ENCODE measurements around the gene VGLL1.
A peak's percentile ranks its signal among the peaks of the same experiment; 100 is the strongest.

VGLL1 gene

DNA sequence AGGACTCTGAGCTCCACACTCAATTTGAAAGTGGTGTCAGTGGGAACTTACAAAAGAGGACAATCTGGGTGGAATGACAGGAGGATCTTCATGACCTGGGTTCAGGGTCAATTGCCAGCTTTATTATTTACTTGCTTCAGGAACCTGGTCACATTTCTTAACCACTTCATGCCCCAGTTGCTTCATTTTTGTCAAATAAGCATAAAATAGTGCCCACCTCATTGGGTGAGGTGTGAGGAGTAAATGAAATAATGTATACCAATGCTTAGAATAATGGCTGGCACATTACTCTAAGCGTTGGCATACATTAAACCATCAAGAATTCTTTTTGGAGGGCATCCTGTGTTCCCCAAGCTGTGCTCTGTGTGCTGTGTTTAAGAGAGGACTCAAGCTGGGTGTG, 19.4 kb downstream of the VGLL1 start:
- no peak for DNase-seq (ENCODE audit: low read depth in 2 of 2)

GRCh38 chrX:136555694-136556093, 23.7 kb downstream of the VGLL1 start:
- no peak for DNase-seq (ENCODE audit: low read depth in 2 of 2)

DNA sequence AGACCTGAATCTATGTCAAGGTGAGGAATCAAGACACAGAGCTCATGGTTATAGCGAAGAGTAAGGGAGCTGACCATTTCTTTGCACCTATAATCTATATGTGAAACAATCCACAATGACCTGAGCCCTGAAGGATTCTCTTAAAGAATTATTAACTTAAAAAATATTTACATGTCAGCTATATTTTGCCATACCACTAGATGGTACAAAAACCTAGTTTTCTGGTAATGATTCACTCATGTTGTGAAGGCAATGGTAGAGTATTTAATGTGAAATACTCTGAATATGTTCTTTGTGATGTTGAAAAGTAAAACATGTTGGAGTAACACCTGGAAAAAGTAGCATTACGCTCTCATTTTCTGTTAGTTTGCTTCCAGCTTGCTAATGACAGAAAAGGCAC, 40.0 kb downstream of the VGLL1 start:
- DNase-seq (ENCODE audit: low read depth in 2 of 2), result no peak

GRCh38 chrX:136574548-136574947, 42.5 kb downstream of the VGLL1 start:
- no peak for DNase-seq (ENCODE audit: low read depth in 2 of 2)

GRCh38 chrX:136577552-136577951, 45.5 kb downstream of the VGLL1 start:
- peak; percentile 10 to 34 for DNase-seq (ENCODE audit: low read depth in 2 of 2)

DNA sequence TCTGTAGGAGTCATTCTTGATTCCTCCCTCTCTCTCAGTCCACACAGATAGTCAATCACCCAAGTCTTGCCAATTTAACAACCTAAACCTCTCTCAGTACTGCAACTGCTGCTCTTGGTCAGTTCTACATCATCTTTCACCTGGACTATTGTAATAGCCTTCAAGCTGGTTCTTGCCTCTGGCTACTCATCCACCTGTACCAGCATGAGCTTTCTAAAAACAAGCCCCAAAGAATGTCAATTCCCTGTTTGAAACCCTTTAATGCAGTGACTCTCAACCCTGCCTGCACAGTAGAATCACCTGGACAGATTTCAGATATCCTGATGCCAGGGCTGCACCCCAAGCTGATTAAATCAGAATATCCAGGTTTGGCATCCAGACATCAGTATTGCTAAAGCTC, 48.3 kb downstream of the VGLL1 start:
- DNase-seq (ENCODE audit: low read depth in 2 of 2), result no peak

DNA sequence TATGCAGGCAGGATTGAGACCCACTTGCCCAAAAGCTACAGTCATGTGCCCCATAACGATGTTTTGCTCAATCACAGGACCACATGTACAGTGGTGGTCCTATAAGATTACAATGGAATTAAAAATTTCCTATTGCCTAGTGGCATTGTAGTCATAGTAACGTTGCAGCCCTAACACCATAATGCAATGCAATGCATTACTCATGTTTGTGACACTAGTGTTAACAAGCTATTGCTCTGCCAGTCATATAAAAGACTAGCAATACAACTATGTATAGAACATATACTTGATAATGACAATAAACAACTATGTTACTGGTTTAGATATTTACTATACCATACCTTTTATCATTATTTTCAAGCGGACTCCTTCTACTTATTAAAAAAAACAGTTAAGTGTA, 50.6 kb downstream of the VGLL1 start:
- DNase-seq (ENCODE audit: low read depth in 2 of 2), result no peak

GRCh38 chrX:136584545-136584944, 52.5 kb downstream of the VGLL1 start:
- DNase-seq (ENCODE audit: low read depth in 2 of 2), result no peak

- no peak for DNase-seq (ENCODE audit: low read depth in 2 of 2)
Observed at GRCh38 chrX:136585262-136585661, 53.2 kb downstream of the VGLL1 start.

GRCh38 chrX:136585960-136586359, 53.9 kb downstream of the VGLL1 start:
- no peak for DNase-seq (ENCODE audit: low read depth in 2 of 2)

DNA sequence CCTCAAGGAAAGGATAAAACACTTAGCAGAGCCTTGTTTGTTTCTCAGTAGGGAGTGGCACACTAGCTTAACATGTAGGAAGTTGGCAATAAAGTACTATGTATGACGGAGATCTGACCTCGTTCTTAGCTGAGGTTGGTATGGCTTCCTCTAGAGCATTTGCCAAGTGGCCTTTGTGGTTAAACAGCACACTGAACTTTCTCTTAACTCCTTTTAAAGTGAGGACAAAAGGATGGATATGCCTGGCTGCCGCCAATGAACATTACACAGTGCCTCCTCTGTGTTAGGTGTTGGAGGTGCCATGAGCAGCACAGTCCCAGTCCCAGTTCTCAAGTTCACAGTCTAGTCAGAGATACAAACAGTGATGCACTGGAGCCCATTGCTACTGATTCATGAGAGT, 54.4 kb downstream of the VGLL1 start:
- no peak for DNase-seq (ENCODE audit: low read depth in 2 of 2)

GRCh38 chrX:136587532-136587931, 55.5 kb downstream of the VGLL1 start:
- no peak for DNase-seq (ENCODE audit: low read depth in 2 of 2)

- DNase-seq (ENCODE audit: low read depth in 2 of 2), result no peak
Observed at GRCh38 chrX:136588036-136588435, 56.0 kb downstream of the VGLL1 start.

DNA sequence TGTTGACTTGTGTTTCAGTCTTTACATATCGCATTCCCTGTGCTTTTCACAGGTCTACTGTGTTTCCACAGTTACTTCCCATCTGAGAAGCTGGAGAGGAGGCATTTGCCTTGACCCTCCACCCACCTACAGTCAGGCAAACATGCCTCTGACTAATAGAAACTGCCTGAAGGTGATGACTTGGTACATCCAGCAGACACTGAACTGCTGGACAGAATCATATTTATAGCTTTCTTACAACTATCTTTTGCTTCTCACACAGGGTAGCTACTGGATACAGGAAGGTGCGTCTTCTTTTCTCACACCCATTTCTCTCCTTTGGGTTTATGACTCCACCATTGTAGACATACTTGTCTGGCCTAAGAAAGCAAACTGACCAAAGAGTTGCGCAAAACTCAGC, 58.0 kb downstream of the VGLL1 start:
- DNase-seq (ENCODE audit: low read depth in 2 of 2), result no peak

GRCh38 chrX:136597356-136597755, 65.3 kb downstream of the VGLL1 start:
- DNase-seq (ENCODE audit: low read depth in 2 of 2), result no peak

DNA sequence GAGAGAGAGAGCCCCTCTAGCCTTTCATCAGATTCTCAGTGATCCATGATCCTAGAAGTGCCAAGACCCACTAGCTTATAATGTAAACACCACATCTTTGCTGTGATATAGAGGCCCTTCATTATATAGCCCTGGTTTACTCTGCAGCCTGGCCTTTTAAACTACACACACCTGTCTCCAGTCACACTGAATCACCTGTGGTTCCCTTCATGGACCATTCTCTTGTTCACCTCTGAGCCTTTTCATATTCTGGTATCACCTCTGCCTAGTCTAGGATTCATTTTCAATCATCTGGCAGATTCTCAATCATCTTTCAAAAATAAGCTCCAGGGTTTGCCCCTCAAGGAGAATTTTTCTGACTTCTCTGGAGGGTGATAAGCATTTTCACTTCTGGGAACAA, 65.9 kb downstream of the VGLL1 start:
- no peak for DNase-seq (ENCODE audit: low read depth in 2 of 2)

GRCh38 chrX:136598631-136599030, 66.6 kb downstream of the VGLL1 start:
- no peak for DNase-seq (ENCODE audit: low read depth in 2 of 2)

- DNase-seq (ENCODE audit: low read depth in 2 of 2), result no peak
Observed at GRCh38 chrX:136600059-136600458, 68.0 kb downstream of the VGLL1 start.
